Heart right ventricle (tissue), 16 donors: ENCODE data around the gene ZNF385B. TPM values are rescaled to one million over a fixed set of nuclear protein-coding genes. Genes with fewer than 3 reads are reported as not detected.
"Not testable (repeated sequence)": the region's sequence is repeated elsewhere in the genome, so short reads cannot be mapped to it uniquely, and the experiment has no call there.

ENCODE experiments used
- ATAC-seq, 8 donors: fragments of 200-7000 bp; cut with Tn5 transposase; one replicate each; pipeline ENCODE4 v1.9.1; 2020; ENCODE audit warnings: mild to moderate bottlenecking in 8 of 8, moderate library complexity in 8 of 8, moderate number of reproducible peaks in 1 of 8
- DNase-seq, 2 donors: peaks; one replicate each; pipeline ENCODE4 v3.0.0-alpha.2; 2020
- H3K27ac ChIP-seq, 10 donors: fragments of 200-600 bp; sonication (generic) in 2 of 10; one replicate each; pipeline versions ENCODE4 v1.5.0 to v1.8.0; 2020 to 2022; ENCODE audit warnings: mild to moderate bottlenecking in 3 of 10
- H3K27me3 ChIP-seq, 7 donors: fragments of 200-600 bp; one replicate each; pipeline ENCODE4 v1.8.0; 2021 to 2022; ENCODE audit warnings: mild to moderate bottlenecking in 2 of 7
- H3K36me3 ChIP-seq, 9 donors: fragments of 200-600 bp; sonication (generic) in 1 of 9; one replicate each; pipeline versions ENCODE4 v1.5.0 to v1.8.0; 2020 to 2022; ENCODE audit warnings: mild to moderate bottlenecking in 2 of 9
- H3K4me1 ChIP-seq, 9 donors: fragments of 200-600 bp; sonication (generic) in 1 of 9; one replicate each; pipeline versions ENCODE4 v1.5.0 to v1.8.0; 2020 to 2022; ENCODE audit warnings: mild to moderate bottlenecking in 4 of 9
- H3K4me3 ChIP-seq, 10 donors: fragments of 200-600 bp; sonication (generic) in 2 of 10; one replicate each; pipeline versions ENCODE4 v1.5.0 to v1.8.0; 2020 to 2022; ENCODE audit warnings: mild to moderate bottlenecking in 7 of 10, moderate library complexity in 2 of 10
- H3K9me3 ChIP-seq, 11 donors: fragments of 200-600 bp in 10 of 11; sonication (generic) in 2 of 11; one replicate each; pipeline versions ENCODE4 v1.5.0 to v1.8.0; 2013 to 2022; ENCODE audit warnings: mild to moderate bottlenecking in 2 of 11, control low read depth in 1 of 11, moderate library complexity in 1 of 11
- WGBS, 2 donors: extraction: QIAGEN DNeasy Blood & Tissue Kit; methylation state at CpG; one replicate each; pipeline ENCODE4 v1.1.7; 2013; ENCODE audit warnings: inconsistent platforms in 1 of 2; 5-methylcytosine and 5-hydroxymethylcytosine counted together
- intact Hi-C, 10 donors: fragments of 100-400 bp; cut with DNase I; formaldehyde crosslinking; loops; one replicate each; pipeline versions ENCODE4 v1.11.1 to v1.14.2; 2022
- polyA plus RNA-seq, 2 donors: library from polyadenylated mRNA; stranded (reverse); fragments of 200-250 nt; gene quantifications; one replicate each; pipeline ENCODE4 v1.2.3, GENCODE V29; 2013
- total RNA-seq, 10 donors: library from RNA; stranded (reverse); fragmentation: NEBNext Ultra II Directional in 3 of 10; extraction: Animal tissue kit (Norgen Biotek cat#: 25700) in 3 of 10; gene quantifications; one replicate each; pipeline versions ENCODE4 v1.2.1 to v1.2.4, GENCODE V29; 2021 to 2023
- TF ChIP-seq, protein P1 (sequence below), 9 donors: fragments of 200-600 bp; sonication (generic) in 2 of 9; IDR thresholded peaks; one replicate each; pipeline versions ENCODE4 v1.5.0 to v1.8.0; 2021 to 2022; ENCODE audit warnings: antibody characterized with exemption in 9 of 9, mild to moderate bottlenecking in 5 of 9, moderate library complexity in 1 of 9
- donor health status: Arrhythmogenic right ventricular cardiomyopathy.
- donor health status: ischemic (EF 13 %, LVEDD 7.1; RV severe dilation, severe dysfunction).
- donor health status: healthy with polysubstance abuse.
- donor health status: DM: no; HTN: yes; CAD: no.
- donor health status: DM: no; HTN: no; CAD: no.
- donor health status: ischemic (EF 25% LVEDD 6.9; RV normal size, moderate dysfunction).
- donor health status: ischemic (EF 25% LVEDD 5.7; RV mildly dilated, moderate dysfunction).
- donor health status: healthy.
- donor health status: DM: yes; HTN: yes; CAD: no.
- donor health status: Ischemic cardiomyopathy.
- donor health status: ischemic (EF 35%, LVEDD 5.7; RV mildly dilated, moderate dysfunction).
- donor health status: nonischemic (EF 11% LVEDD 7.7; RV severe dilation, severe dysfunction).
- donor health status: DM: yes; HTN: yes; CAD: no.
- donor health status: PGD.
- donor health status: ischemic (EF 29% LVEDD 5.4; RV normal size, mild dysfunction).
- donor health status: nonischemic (EF 23%, LVEDD 6.1; RV moderate dilation, normal function).

ZNF385B gene
- total and polyA plus RNA-seq, 12 donors: 0.19 to 19.7 (median 1.7) TPM

DNA sequence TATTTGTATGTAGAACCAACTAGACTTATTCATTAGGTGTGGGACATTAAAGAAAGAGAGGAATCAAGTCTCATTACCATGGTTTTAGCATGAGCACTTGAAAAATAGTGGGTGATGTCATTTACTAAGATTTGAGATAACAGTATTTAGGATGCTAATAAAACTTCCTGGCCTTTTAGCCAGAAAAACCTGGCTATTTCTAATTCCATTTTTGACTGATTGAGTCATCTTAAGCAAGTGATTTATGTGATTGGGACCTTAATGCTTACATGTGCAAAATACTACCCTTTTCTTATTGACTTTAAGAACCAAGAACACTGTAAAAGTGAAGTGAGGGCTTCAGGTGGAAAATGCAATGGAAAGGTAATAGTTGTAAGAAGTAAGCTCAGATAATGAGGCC, 400.0 kb downstream of the ZNF385B start:
- ATAC-seq: no peak
- H3K9me3 ChIP-seq: peaks cover 0 to 16% (median 0%) of the 10 kb centered on the region in 11 donors
- H3K4me1 ChIP-seq: no peaks in the 10 kb centered on the region
- H3K4me3 ChIP-seq: no peak overlapping the region
- H3K27ac ChIP-seq: no peak overlapping the region
- no peaks in the 10 kb centered on the region for H3K27me3 ChIP-seq
- TF ChIP-seq, protein P1, sequence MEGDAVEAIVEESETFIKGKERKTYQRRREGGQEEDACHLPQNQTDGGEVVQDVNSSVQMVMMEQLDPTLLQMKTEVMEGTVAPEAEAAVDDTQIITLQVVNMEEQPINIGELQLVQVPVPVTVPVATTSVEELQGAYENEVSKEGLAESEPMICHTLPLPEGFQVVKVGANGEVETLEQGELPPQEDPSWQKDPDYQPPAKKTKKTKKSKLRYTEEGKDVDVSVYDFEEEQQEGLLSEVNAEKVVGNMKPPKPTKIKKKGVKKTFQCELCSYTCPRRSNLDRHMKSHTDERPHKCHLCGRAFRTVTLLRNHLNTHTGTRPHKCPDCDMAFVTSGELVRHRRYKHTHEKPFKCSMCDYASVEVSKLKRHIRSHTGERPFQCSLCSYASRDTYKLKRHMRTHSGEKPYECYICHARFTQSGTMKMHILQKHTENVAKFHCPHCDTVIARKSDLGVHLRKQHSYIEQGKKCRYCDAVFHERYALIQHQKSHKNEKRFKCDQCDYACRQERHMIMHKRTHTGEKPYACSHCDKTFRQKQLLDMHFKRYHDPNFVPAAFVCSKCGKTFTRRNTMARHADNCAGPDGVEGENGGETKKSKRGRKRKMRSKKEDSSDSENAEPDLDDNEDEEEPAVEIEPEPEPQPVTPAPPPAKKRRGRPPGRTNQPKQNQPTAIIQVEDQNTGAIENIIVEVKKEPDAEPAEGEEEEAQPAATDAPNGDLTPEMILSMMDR (IDR thresholded peaks at IDR 0.05): no peak
- intact Hi-C loops: no loop called here
- no peaks in the 10 kb centered on the region for H3K36me3 ChIP-seq
- DNase-seq: no peak

DNA sequence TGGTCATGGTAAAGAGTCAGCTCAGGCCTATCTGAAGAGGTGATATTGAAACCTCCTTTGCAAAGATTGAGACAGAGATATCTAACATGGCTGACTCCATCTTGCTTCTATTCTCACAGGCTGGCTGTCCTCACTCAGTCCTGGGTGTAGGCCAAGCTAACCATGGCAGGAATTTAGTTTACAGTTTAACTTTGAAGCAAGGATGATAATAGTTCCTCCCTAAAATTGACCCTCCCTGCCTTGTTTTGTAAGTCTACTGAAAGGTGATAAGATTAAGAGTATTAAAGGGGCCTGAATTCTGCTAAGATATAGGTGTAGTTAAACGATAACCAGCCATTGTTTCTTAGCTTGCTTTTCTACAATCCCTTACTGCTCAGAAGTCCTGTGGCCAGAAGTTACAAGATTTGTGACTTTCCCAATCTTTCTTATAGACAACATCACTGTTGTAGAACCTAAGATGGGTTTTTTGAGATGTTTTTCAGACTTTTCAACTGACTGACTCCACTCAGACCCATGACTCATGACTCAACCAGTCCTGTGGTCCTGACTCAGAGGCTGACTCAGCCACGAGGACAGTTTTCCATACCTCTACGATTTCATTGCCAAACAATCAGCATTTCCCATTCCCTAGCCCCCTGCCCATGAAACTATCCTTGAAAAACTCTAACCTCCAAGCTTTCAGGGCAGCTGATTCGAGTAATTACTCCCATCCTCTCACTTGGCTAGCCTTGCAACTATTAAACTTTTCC, 401.1 kb downstream of the ZNF385B start:
- Histone ChIP-seq H3K4me1 (no peaks in the 10 kb centered on the region), H3K9me3 (peaks cover 0 to 16% (median 0%) of the 10 kb centered on the region in 11 donors), H3K27me3 (no peaks in the 10 kb centered on the region), H3K4me3 (no peak overlapping the region), H3K36me3 (no peaks in the 10 kb centered on the region), H3K27ac (peak overlapping the region in 1 of 10 donors; percentile 64)
- TF ChIP-seq, protein P1 (IDR thresholded peaks at IDR 0.05): no peak
- no peak for DNase-seq
- 67 to 73% methylated on average over 4 of the region's 4 CpGs for WGBS, 2 donors
- ATAC-seq: peak in 1 of 8 donors; percentile 64
- intact Hi-C loops: no loop called here

DNA sequence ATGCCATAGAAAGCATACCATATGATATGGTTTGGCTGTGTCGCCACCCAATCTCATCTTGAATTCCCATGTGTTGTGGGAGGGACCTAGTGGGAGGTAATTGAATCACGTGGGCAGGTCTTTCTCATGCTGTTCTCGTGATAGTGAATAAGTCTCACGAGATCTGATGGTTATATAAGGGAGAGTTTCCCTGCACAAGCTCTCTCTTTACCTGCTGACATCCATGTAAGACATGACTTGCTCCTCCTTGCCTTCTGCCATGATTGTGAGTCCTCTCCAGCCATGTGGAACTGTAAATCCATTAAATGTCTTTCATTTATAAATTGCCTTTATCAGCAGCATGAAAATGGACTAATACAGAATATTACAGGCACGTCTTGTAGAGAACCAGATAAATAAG, 403.3 kb downstream of the ZNF385B start:
- H3K4me3 ChIP-seq, intact Hi-C loops, DNase-seq, H3K36me3 ChIP-seq, H3K9me3 ChIP-seq, ATAC-seq, H3K4me1 ChIP-seq, H3K27me3 ChIP-seq, H3K27ac ChIP-seq: not testable (repeated sequence)
- 85 to 88% methylated on average over 5 of the region's 5 CpGs for WGBS, 2 donors

DNA sequence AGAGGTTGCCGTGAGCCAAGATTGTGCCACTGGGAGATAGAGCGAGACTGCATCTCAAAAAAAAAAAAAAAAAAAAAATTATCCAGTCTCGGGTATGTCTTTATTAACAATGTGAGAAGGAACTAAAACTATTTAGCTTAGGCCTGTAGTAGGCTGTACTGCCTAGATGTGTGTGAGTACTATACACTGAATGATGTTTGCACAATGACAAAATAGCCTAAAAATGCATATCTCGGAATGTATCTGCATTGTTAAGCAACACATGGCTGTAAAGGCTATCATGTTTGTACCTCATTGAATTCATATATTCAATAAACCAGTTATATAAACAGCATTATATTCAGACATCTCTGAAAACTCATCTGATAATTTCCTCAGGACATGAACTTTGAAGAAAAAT, 405.6 kb downstream of the ZNF385B start:
- H3K4me3 ChIP-seq: no peak overlapping the region
- no peaks in the 10 kb centered on the region for H3K36me3 ChIP-seq
- ATAC-seq: no peak
- DNase-seq: no peak
- peaks cover 0 to 8% (median 0%) of the 10 kb centered on the region in 11 donors for H3K9me3 ChIP-seq
- intact Hi-C loops: no loop called here
- no peaks in the 10 kb centered on the region for H3K27me3 ChIP-seq
- H3K27ac ChIP-seq: no peak overlapping the region
- TF ChIP-seq, protein P1 (IDR thresholded peaks at IDR 0.05): no peak
- WGBS, 2 donors: 90 to 94% methylated on average over 4 of the region's 4 CpGs
- H3K4me1 ChIP-seq: no peaks in the 10 kb centered on the region

DNA sequence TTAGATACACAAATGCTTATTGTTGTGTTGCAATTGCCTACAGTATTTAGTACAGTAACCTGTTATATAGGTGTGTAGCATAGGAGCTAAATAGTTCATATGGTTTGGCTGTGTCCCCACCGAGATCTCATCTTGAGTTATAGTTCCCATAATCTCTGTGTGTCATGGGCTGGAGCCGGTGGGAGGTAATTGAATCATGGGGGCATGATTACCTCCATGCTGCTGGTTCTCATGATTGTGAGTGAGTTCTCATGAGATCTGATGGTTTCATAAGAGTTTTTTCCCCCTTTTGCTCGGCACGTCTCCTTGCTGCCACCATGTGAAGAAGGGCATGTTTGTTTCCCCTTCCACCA, 406.3 kb downstream of the ZNF385B start:
- Histone ChIP-seq H3K4me3 (no peak overlapping the region), H3K4me1 (no peaks in the 10 kb centered on the region), H3K27ac (no peak overlapping the region), H3K27me3 (no peaks in the 10 kb centered on the region), H3K9me3 (peaks cover 0 to 8% (median 0%) of the 10 kb centered on the region in 11 donors), H3K36me3 (no peaks in the 10 kb centered on the region)
- WGBS, 2 donors: 84 to 93% methylated on average over 4 of the region's 4 CpGs
- ATAC-seq (no peak), DNase-seq (no peak)
- TF ChIP-seq, protein P1 (IDR thresholded peaks at IDR 0.05): no peak
- intact Hi-C loops: no loop called here
